ENCODE measurements around the gene APC2. TPM values are rescaled to one million over a fixed set of nuclear protein-coding genes. Genes with fewer than 3 reads are reported as not detected.
A peak's percentile ranks its signal among the peaks of the same experiment; 100 is the strongest.

APC2 gene
- total RNA-seq, 2 donors from 2014 or later: 0.04 to 0.21 TPM

- Mint-ChIP-seq H3K27ac (no peak overlapping the region), H3K36me3 (ENCODE audit: low read depth) (no peaks in the 10 kb centered on the region), H3K27me3 (no peaks in the 10 kb centered on the region), H3K4me1 (no peaks in the 10 kb centered on the region), H3K9me3 (no peaks in the 10 kb centered on the region), H3K4me3 (no peak overlapping the region)
- ATAC-seq (replicated peaks): no peak
Measured at GRCh38 chr19:1468274-1468820, 18.4 kb downstream of the APC2 start.

- no peaks in the 10 kb centered on the region for H3K9me3 Mint-ChIP-seq
- H3K4me1 Mint-ChIP-seq: no peaks in the 10 kb centered on the region
Measured at GRCh38 chr19:1468821-1469254, 18.9 kb downstream of the APC2 start.

GRCh38 chr19:1469255-1470054, 19.5 kb downstream of the APC2 start:
- peak; percentile 24 for ATAC-seq (replicated peaks)
- Mint-ChIP-seq H3K4me3 (peak overlapping the region; percentile 62), H3K4me1 (no peaks in the 10 kb centered on the region), H3K27me3 (no peaks in the 10 kb centered on the region), H3K27ac (no peak overlapping the region), H3K36me3 (ENCODE audit: low read depth) (no peaks in the 10 kb centered on the region), H3K9me3 (no peaks in the 10 kb centered on the region)

More at GRCh38 chr19:1468821-1469254, 18.9 kb downstream of the APC2 start:
- H3K36me3 Mint-ChIP-seq (ENCODE audit: low read depth): no peaks in the 10 kb centered on the region
- no peak overlapping the region for H3K4me3 Mint-ChIP-seq
- peak; percentile 6 for ATAC-seq (replicated peaks)
- no peaks in the 10 kb centered on the region for H3K27me3 Mint-ChIP-seq
- no peak overlapping the region for H3K27ac Mint-ChIP-seq

GRCh38 chr19:1470055-1470304, 20.1 kb downstream of the APC2 start:
- Mint-ChIP-seq H3K4me3 (peak overlapping the region; percentile 62), H3K27me3 (no peaks in the 10 kb centered on the region), H3K36me3 (ENCODE audit: low read depth) (no peaks in the 10 kb centered on the region), H3K4me1 (no peaks in the 10 kb centered on the region), H3K27ac (no peak overlapping the region), H3K9me3 (no peaks in the 10 kb centered on the region)
- ATAC-seq (replicated peaks): peak; percentile 2

- Mint-ChIP-seq H3K4me1 (no peaks in the 10 kb centered on the region), H3K27me3 (no peaks in the 10 kb centered on the region), H3K27ac (no peak overlapping the region), H3K36me3 (ENCODE audit: low read depth) (no peaks in the 10 kb centered on the region), H3K4me3 (peak overlapping the region; percentile 62), H3K9me3 (no peaks in the 10 kb centered on the region)
- peak; percentile 70 for ATAC-seq (replicated peaks)
Measured at GRCh38 chr19:1470305-1471009, 20.5 kb downstream of the APC2 start.

- H3K4me3 Mint-ChIP-seq: peak overlapping the region; percentile 62
- H3K27me3 Mint-ChIP-seq: no peaks in the 10 kb centered on the region
- no peaks in the 10 kb centered on the region for H3K4me1 Mint-ChIP-seq
- peak; percentile 52 for ATAC-seq (replicated peaks)
- H3K9me3 Mint-ChIP-seq: no peaks in the 10 kb centered on the region
- H3K27ac Mint-ChIP-seq: no peak overlapping the region
- no peaks in the 10 kb centered on the region for H3K36me3 Mint-ChIP-seq (ENCODE audit: low read depth)
Measured at GRCh38 chr19:1471010-1471514, 21.1 kb downstream of the APC2 start.

GRCh38 chr19:1471515-1472160, 21.7 kb downstream of the APC2 start:
- no peak for ATAC-seq (replicated peaks)
- Mint-ChIP-seq H3K4me1 (no peaks in the 10 kb centered on the region), H3K27me3 (no peaks in the 10 kb centered on the region), H3K4me3 (peak overlapping the region; percentile 62), H3K9me3 (no peaks in the 10 kb centered on the region), H3K27ac (no peak overlapping the region), H3K36me3 (ENCODE audit: low read depth) (no peaks in the 10 kb centered on the region)

- H3K4me1 Mint-ChIP-seq: no peaks in the 10 kb centered on the region
- ATAC-seq (replicated peaks): no peak
- H3K9me3 Mint-ChIP-seq: no peaks in the 10 kb centered on the region
- no peak overlapping the region for H3K4me3 Mint-ChIP-seq
- H3K36me3 Mint-ChIP-seq (ENCODE audit: low read depth): peaks cover 7% of the 10 kb centered on the region
- no peak overlapping the region for H3K27ac Mint-ChIP-seq
- no peaks in the 10 kb centered on the region for H3K27me3 Mint-ChIP-seq
Measured at GRCh38 chr19:1472231-1473084, 22.5 kb downstream of the APC2 start.

- no peak overlapping the region for H3K27ac Mint-ChIP-seq
- H3K9me3 Mint-ChIP-seq: no peaks in the 10 kb centered on the region
- peaks cover 8% of the 10 kb centered on the region for H3K36me3 Mint-ChIP-seq (ENCODE audit: low read depth)
- no peaks in the 10 kb centered on the region for H3K27me3 Mint-ChIP-seq
- ATAC-seq (replicated peaks): no peak
- H3K4me3 Mint-ChIP-seq: no peak overlapping the region
- no peaks in the 10 kb centered on the region for H3K4me1 Mint-ChIP-seq
Measured at GRCh38 chr19:1473085-1473851, 23.3 kb downstream of the APC2 start.

GRCh38 chr19:1474011-1474764, 24.3 kb downstream of the APC2 start:
- H3K4me1 Mint-ChIP-seq: no peaks in the 10 kb centered on the region

GRCh38 chr19:1474765-1475351, 24.9 kb downstream of the APC2 start:
- H3K27me3 Mint-ChIP-seq: no peaks in the 10 kb centered on the region
- no peaks in the 10 kb centered on the region for H3K9me3 Mint-ChIP-seq
- no peaks in the 10 kb centered on the region for H3K4me1 Mint-ChIP-seq
- H3K36me3 Mint-ChIP-seq (ENCODE audit: low read depth): peaks cover 15% of the 10 kb centered on the region
- H3K4me3 Mint-ChIP-seq: no peak overlapping the region
- H3K27ac Mint-ChIP-seq: no peak overlapping the region
- ATAC-seq (replicated peaks): no peak

More at GRCh38 chr19:1474011-1474764, 24.3 kb downstream of the APC2 start:
- Mint-ChIP-seq H3K27ac (no peak overlapping the region), H3K4me3 (no peak overlapping the region), H3K9me3 (no peaks in the 10 kb centered on the region), H3K27me3 (no peaks in the 10 kb centered on the region), H3K36me3 (ENCODE audit: low read depth) (peaks cover 13% of the 10 kb centered on the region)
- ATAC-seq (replicated peaks): no peak

GRCh38 chr19:1475751-1476437, 26.0 kb downstream of the APC2 start:
- Mint-ChIP-seq H3K27me3 (no peaks in the 10 kb centered on the region), H3K4me3 (no peak overlapping the region), H3K9me3 (no peaks in the 10 kb centered on the region), H3K27ac (no peak overlapping the region), H3K36me3 (ENCODE audit: low read depth) (peaks cover 15% of the 10 kb centered on the region), H3K4me1 (no peaks in the 10 kb centered on the region)
- ATAC-seq (replicated peaks): no peak

Measured in activated T-helper 17 cell treated with anti-CD3 and anti-CD28 coated beads, Interleukin-2, amount 50 U/mL, for 72 hours (primary cell).